B cell (primary cell): ENCODE results near the gene PUS3. TPM values are rescaled to one million over a fixed set of nuclear protein-coding genes. Genes with fewer than 3 reads are reported as not detected.

Experiments
- ATAC-seq: fragments of 200-7000 bp; cut with Tn5 transposase; one replicate; pipeline ENCODE4 v1.10.0; 2021; ENCODE audit warnings: low read depth, mild to moderate bottlenecking, moderate number of reproducible peaks, moderate library complexity
- CTCF ChIA-PET: fragments of 350-600 bp; sonication (Branson Sonifier 250); formaldehyde crosslinking; loops from one replicate; lab custom pipeline; 2021; ENCODE audit warnings: antibody characterized with exemption, inconsistent platforms; lab: Charles Lee
- POLR2A ChIA-PET: fragments of 350-600 bp; sonication (Branson Sonifier 250); formaldehyde crosslinking; loops from one replicate; lab custom pipeline; 2021; ENCODE audit warnings: antibody characterized with exemption; lab: Charles Lee
- DNase-seq: peaks from one replicate; pipeline ENCODE4 v3.0.0; 2013
- H2AFZ ChIP-seq: 2 replicates; pipeline ENCODE4 v1.6.1; 2012; ENCODE audit warnings: mild to moderate bottlenecking, low read depth, low read length; ENCODE audit not compliant: insufficient read depth, poor library complexity, severe bottlenecking
- H3K27ac ChIP-seq, 2 donors: 1 replicate in 1 of 2; 2 replicates in 1 of 2; pipeline ENCODE4 v1.5.1; 2012 to 2013; ENCODE audit warnings: low read length in 2 of 2, mild to moderate bottlenecking in 2 of 2, moderate library complexity in 1 of 2
- H3K27me3 ChIP-seq, 4 experiments: fragments of 200-600 bp in 1 of 4; sonication (generic) in 1 of 4; replicated peaks in 1 of 4; 1 replicate in 2 of 4; 2 replicates in 2 of 4; pipeline versions ENCODE4 v1.6.1 to v1.7.0; 2013 to 2016; ENCODE audit warnings: low read length in 3 of 4, mild to moderate bottlenecking in 2 of 4, mixed read lengths in 1 of 4, moderate library complexity in 1 of 4; ENCODE audit not compliant: insufficient read depth in 4 of 4, control insufficient read depth in 3 of 4; ENCODE audit errors: control extremely low read depth in 1 of 4
- H3K36me3 ChIP-seq, 2 experiments: replicated peaks in 1 of 2; 1 replicate in 1 of 2; 2 replicates in 1 of 2; pipeline versions ENCODE4 v1.6.1 to v1.7.1; 2013; ENCODE audit warnings: low read length in 1 of 2; ENCODE audit not compliant: insufficient read depth in 2 of 2, control insufficient read depth in 1 of 2; ENCODE audit errors: control extremely low read depth in 1 of 2, extremely low read depth in 1 of 2
- H3K4me1 ChIP-seq, 2 donors: fragments of 200-600 bp in 1 of 2; sonication (generic) in 1 of 2; 1 replicate in 1 of 2; 2 replicates in 1 of 2; pipeline versions ENCODE4 v1.5.1 to v1.6.1; 2013 to 2017; ENCODE audit warnings: low read length in 2 of 2; ENCODE audit not compliant: control insufficient read depth in 2 of 2, insufficient read depth in 2 of 2
- H3K4me2 ChIP-seq: replicated peaks from 2 replicates; pipeline ENCODE3; 2012; ENCODE audit warnings: mild to moderate bottlenecking, low read depth, low read length; ENCODE audit not compliant: poor library complexity, severe bottlenecking
- H3K4me3 ChIP-seq, 5 experiments: fragments of 200-600 bp in 1 of 5; sonication (generic) in 1 of 5; 1 replicate in 3 of 5; 2 replicates in 2 of 5; pipeline versions ENCODE4 v1.5.1 to v1.7.0; 2011 to 2016; ENCODE audit warnings: low read length in 4 of 5, mild to moderate bottlenecking in 4 of 5, low read depth in 2 of 5, control low read depth in 1 of 5, moderate library complexity in 1 of 5; ENCODE audit not compliant: insufficient read depth in 1 of 5; ENCODE audit errors: control extremely low read depth in 1 of 5, extremely low read depth in 1 of 5
- H3K79me2 ChIP-seq: fragments of 200-600 bp; sonication (generic); one replicate; pipeline ENCODE4 v1.6.0; 2016; ENCODE audit warnings: low read length; ENCODE audit not compliant: control insufficient read depth, insufficient read depth
- H3K9ac ChIP-seq: fragments of 200-600 bp; sonication (generic); 2 replicates; pipeline ENCODE4 v1.6.1; 2017; ENCODE audit warnings: mild to moderate bottlenecking, low read length, moderate library complexity
- H3K9me3 ChIP-seq, 3 donors: one replicate each; pipeline versions ENCODE4 v1.6.1 to v1.7.1; 2013; ENCODE audit warnings: low read length in 2 of 3; ENCODE audit not compliant: control insufficient read depth in 2 of 3, insufficient read depth in 1 of 3; ENCODE audit errors: control extremely low read depth in 1 of 3
- H4K20me1 ChIP-seq: 2 replicates; pipeline ENCODE4 v1.6.0; 2012; ENCODE audit warnings: mild to moderate bottlenecking, low read length; ENCODE audit not compliant: insufficient read depth, control insufficient read depth, poor library complexity, severe bottlenecking
- H3K27ac Mint-ChIP-seq: one replicate; pipeline ENCODE4 v1.8.0; 2021; ENCODE audit warnings: mixed read lengths
- H3K27me3 Mint-ChIP-seq: one replicate; pipeline ENCODE4 v1.8.0; 2021; ENCODE audit warnings: mixed read lengths
- H3K4me1 Mint-ChIP-seq: one replicate; pipeline ENCODE4 v1.8.0; 2021; ENCODE audit warnings: mixed read lengths
- H3K4me3 Mint-ChIP-seq: one replicate; pipeline ENCODE4 v1.8.0; 2021; ENCODE audit warnings: mixed read lengths
- H3K9me3 Mint-ChIP-seq: one replicate; pipeline ENCODE4 v1.8.0; 2022; ENCODE audit warnings: mixed read lengths; ENCODE audit not compliant: insufficient read depth
- CTCF ChIP-seq: fragments of 200-600 bp; IDR thresholded peaks from one replicate; pipeline ENCODE4 v1.8.0; 2022; ENCODE audit warnings: antibody characterized with exemption, mild to moderate bottlenecking
- EZH2 ChIP-seq: IDR thresholded peaks from 2 replicates; pipeline ENCODE4 v1.6.1; 2012; ENCODE audit warnings: borderline replicate concordance, low read depth, mild to moderate bottlenecking, moderate library complexity, low read length; ENCODE audit not compliant: insufficient read depth, poor library complexity, severe bottlenecking
- WGBS: methylation state at CpG from one replicate; pipeline ENCODE4 v1.1.5; 2013; ENCODE audit warnings: missing lambda C conversion rate; ENCODE audit not compliant: insufficient coverage; 5-methylcytosine and 5-hydroxymethylcytosine counted together
- intact Hi-C: fragments of 100-400 bp; cut with micrococcal nuclease; formaldehyde crosslinking; loops from one replicate; pipeline ENCODE4 v1.10.0; 2022
- polyA plus RNA-seq: library from polyadenylated mRNA; depleted of rRNA; stranded (reverse); fragments of >200 nt; gene quantifications from 2 replicates; pipeline ENCODE4 v1.2.3, GENCODE V29; 2012
- total RNA-seq, 2 donors: library from RNA; stranded (reverse); fragments of 120-200 nt in 1 of 2; gene quantifications; 1 replicate in 1 of 2; 2 replicates in 1 of 2; pipeline versions ENCODE4 v1.2.3 to v1.2.4, GENCODE V29; 2013 to 2022

The PUS3 gene
- total and polyA plus RNA-seq, 2 donors (not counting 1 experiment from before 2014, with no cell fraction given) = 2.7 to 8.1 TPM

- H3K27ac ChIP-seq = no peak overlapping the region
- TF ChIP-seq CTCF (no peak), EZH2 (no peak)
- H3K4me3 ChIP-seq = no peak overlapping the region
- no peak overlapping the region for H2AFZ ChIP-seq
- no peaks in the 10 kb centered on the region for H3K4me1 ChIP-seq
- H3K27me3 Mint-ChIP-seq = peaks cover 3% of the 10 kb centered on the region
- no peaks in the 10 kb centered on the region for H4K20me1 ChIP-seq
- H3K4me2 ChIP-seq = no peak overlapping the region
- H3K4me1 Mint-ChIP-seq = no peaks in the 10 kb centered on the region
- 91% methylated on average over 14 of the region's 15 CpGs for WGBS
- no peaks in the 10 kb centered on the region for H3K9me3 Mint-ChIP-seq
- H3K79me2 ChIP-seq = no peaks in the 10 kb centered on the region
- ChIA-PET POLR2A (no interaction called here), CTCF (no interaction called here)
- H3K27ac Mint-ChIP-seq = no peak overlapping the region
- H3K36me3 ChIP-seq = no peaks in the 10 kb centered on the region
- intact Hi-C loops = no loop called here
- ATAC-seq (no peak), DNase-seq (no peak)
- no peaks in the 10 kb centered on the region for H3K27me3 ChIP-seq
- no peak overlapping the region for H3K4me3 Mint-ChIP-seq
- no peaks in the 10 kb centered on the region for H3K9me3 ChIP-seq
- no peak overlapping the region for H3K9ac ChIP-seq
Observed at GRCh38 chr11:125950696-125951651, 48.0 kb upstream of the PUS3 start.

- no peak overlapping the region for H2AFZ ChIP-seq
- Mint-ChIP-seq H3K4me1 (no peaks in the 10 kb centered on the region), H3K27me3 (peaks cover 3% of the 10 kb centered on the region), H3K27ac (no peak overlapping the region), H3K9me3 (no peaks in the 10 kb centered on the region), H3K4me3 (no peak overlapping the region)
- 87% methylated on average over 10 of the region's 11 CpGs for WGBS
- H3K4me3 ChIP-seq = no peak overlapping the region
- H3K27me3 ChIP-seq = no peaks in the 10 kb centered on the region
- no peaks in the 10 kb centered on the region for H3K4me1 ChIP-seq
- H3K4me2 ChIP-seq = no peak overlapping the region
- ChIA-PET CTCF (no interaction called here), POLR2A (no interaction called here)
- no peaks in the 10 kb centered on the region for H3K9me3 ChIP-seq
- no peak overlapping the region for H3K9ac ChIP-seq
- H3K27ac ChIP-seq = no peak overlapping the region
- H4K20me1 ChIP-seq = no peaks in the 10 kb centered on the region
- intact Hi-C loops = no loop called here
- no peak for ATAC-seq
- no peaks in the 10 kb centered on the region for H3K79me2 ChIP-seq
- no peak for DNase-seq
- no peaks in the 10 kb centered on the region for H3K36me3 ChIP-seq
- TF ChIP-seq EZH2 = no peak
- TF ChIP-seq CTCF = no peak
Observed at GRCh38 chr11:125950178-125950490, 47.1 kb upstream of the PUS3 start.
